Astrocyte (in vitro differentiated cells and primary cell): ENCODE data around the gene EGFL7. TPM values are rescaled to one million over a fixed set of nuclear protein-coding genes. Genes with fewer than 3 reads are reported as not detected.

ENCODE experiments used
- DNase-seq: peaks from one replicate; pipeline ENCODE4 v3.0.0-alpha.2; 2010; ENCODE audit warnings: low read depth
- FAIRE-seq: peaks from 2 replicates; lab custom pipeline; 2011; peaks lifted over from hg19 to GRCh38; lab: Jason Lieb, UNC
- H2AFZ ChIP-seq: 2 replicates; pipeline ENCODE4 v1.6.0; 2012; ENCODE audit warnings: low read depth, low read length, inconsistent platforms
- H3K27ac ChIP-seq: 2 replicates; pipeline ENCODE4 v1.5.1; 2011; ENCODE audit warnings: low read depth, low read length, inconsistent platforms
- H3K27me3 ChIP-seq: 2 replicates; pipeline ENCODE4 v1.6.0; 2011; ENCODE audit warnings: low read length, inconsistent platforms; ENCODE audit not compliant: insufficient read depth
- H3K36me3 ChIP-seq: 2 replicates; pipeline ENCODE4 v1.5.1; 2011; ENCODE audit warnings: low read length, inconsistent platforms; ENCODE audit not compliant: insufficient read depth
- H3K4me1 ChIP-seq: 2 replicates; pipeline ENCODE4 v1.5.1; 2011; ENCODE audit warnings: low read length, inconsistent platforms; ENCODE audit not compliant: insufficient read depth
- H3K4me2 ChIP-seq: 2 replicates; pipeline ENCODE4 v1.6.0; 2012; ENCODE audit warnings: low read length, inconsistent platforms
- H3K4me3 ChIP-seq: 2 replicates; pipeline ENCODE4 v1.5.1; 2011; ENCODE audit warnings: low read depth, mild to moderate bottlenecking, low read length, inconsistent platforms; ENCODE audit not compliant: insufficient read depth
- H3K79me2 ChIP-seq: 2 replicates; pipeline ENCODE4 v1.6.0; 2012; ENCODE audit warnings: mild to moderate bottlenecking, low read length, inconsistent platforms; ENCODE audit not compliant: insufficient read depth
- H3K9ac ChIP-seq: 2 replicates; pipeline ENCODE4 v1.6.0; 2012; ENCODE audit warnings: mild to moderate bottlenecking, low read length, inconsistent platforms
- H3K9me3 ChIP-seq: 2 replicates; pipeline ENCODE4 v1.5.1; 2012; ENCODE audit warnings: low read depth, mild to moderate bottlenecking, low read length, inconsistent platforms; ENCODE audit not compliant: insufficient read depth
- H4K20me1 ChIP-seq: 2 replicates; pipeline ENCODE4 v1.6.0; 2012; ENCODE audit warnings: low read length, inconsistent platforms; ENCODE audit not compliant: insufficient read depth
- H3K27ac Mint-ChIP-seq: one replicate; pipeline ENCODE4 v1.8.0; 2021; ENCODE audit warnings: mild to moderate bottlenecking, mixed read lengths; ENCODE audit not compliant: unreplicated experiment
- H3K27me3 Mint-ChIP-seq: one replicate; pipeline ENCODE4 v1.8.0; 2021; ENCODE audit warnings: low read depth, mixed read lengths; ENCODE audit not compliant: unreplicated experiment
- H3K36me3 Mint-ChIP-seq: one replicate; pipeline ENCODE4 v1.8.0; 2021; ENCODE audit warnings: low read depth, mixed read lengths; ENCODE audit not compliant: unreplicated experiment
- H3K4me1 Mint-ChIP-seq: one replicate; pipeline ENCODE4 v1.8.0; 2021; ENCODE audit warnings: low read depth, mixed read lengths; ENCODE audit not compliant: unreplicated experiment
- H3K4me3 Mint-ChIP-seq: one replicate; pipeline ENCODE4 v1.8.0; 2021; ENCODE audit warnings: mild to moderate bottlenecking, moderate library complexity, mixed read lengths; ENCODE audit not compliant: unreplicated experiment
- H3K9me3 Mint-ChIP-seq: one replicate; pipeline ENCODE4 v1.8.0; 2021; ENCODE audit warnings: mild to moderate bottlenecking, mixed read lengths; ENCODE audit not compliant: unreplicated experiment
- EZH2 ChIP-seq: IDR thresholded peaks from 2 replicates; pipeline ENCODE4 v1.6.1; 2012; ENCODE audit warnings: mild to moderate bottlenecking, low read length, inconsistent platforms; ENCODE audit not compliant: insufficient read depth
- total RNA-seq: library from RNA; stranded (reverse); gene quantifications from 2 replicates; pipeline ENCODE4 v1.2.1, GENCODE V29; 2021
- TF ChIP-seq, protein P1 (sequence below): IDR thresholded peaks from 2 replicates; pipeline ENCODE4 v1.5.1; 2011; ENCODE audit warnings: low read depth, mild to moderate bottlenecking, inconsistent platforms, low read length, moderate library complexity; ENCODE audit not compliant: insufficient read depth

The EGFL7 gene
- total RNA-seq, 1 donor from 2014 or later = 12.3 TPM

DNA sequence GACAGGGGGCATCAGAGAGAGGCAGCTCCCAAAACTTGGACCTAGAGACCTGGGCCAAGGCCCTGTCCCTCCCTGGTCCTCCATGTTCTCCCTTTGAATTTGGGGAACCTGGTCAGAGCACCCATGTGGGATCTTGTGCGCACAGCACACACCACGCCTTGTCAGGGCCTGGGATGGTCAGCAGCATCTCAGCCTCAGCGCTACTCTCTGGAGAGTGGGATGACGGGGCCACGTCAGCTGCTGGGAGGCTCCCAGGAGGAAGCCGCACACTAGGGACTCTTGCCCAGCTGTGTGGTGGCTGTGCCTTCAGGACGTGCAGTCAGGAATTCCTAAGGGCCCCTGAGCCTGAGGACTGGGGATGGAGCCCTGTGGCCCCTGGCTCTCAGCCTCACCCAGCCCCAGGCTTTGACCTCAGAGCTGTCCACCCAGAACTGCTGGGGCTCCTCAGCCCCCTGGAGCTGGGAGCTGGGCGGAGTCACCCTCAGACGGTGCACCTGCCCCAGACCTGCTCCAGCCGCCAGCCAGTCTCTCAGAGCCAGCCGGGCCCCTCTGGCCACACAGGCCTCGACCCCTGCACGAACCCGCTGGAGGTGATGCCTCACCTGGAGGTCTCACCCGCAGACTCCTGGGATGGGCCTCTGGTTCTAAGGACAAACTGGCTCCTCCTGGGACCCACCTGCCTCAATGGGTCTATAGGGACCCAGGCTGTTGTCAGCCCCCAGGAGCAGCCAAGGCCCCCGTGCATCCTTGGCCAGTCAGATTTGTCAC lies 38.3 kb upstream of the EGFL7 start:
- Mint-ChIP-seq H3K9me3 (no peaks in the 10 kb centered on the region), H3K27ac (no peak overlapping the region), H3K27me3 (peaks cover 8% of the 10 kb centered on the region), H3K4me1 (peaks cover 4% of the 10 kb centered on the region), H3K36me3 (no peaks in the 10 kb centered on the region), H3K4me3 (no peak overlapping the region)
- Histone ChIP-seq H3K27ac (no peak overlapping the region), H3K79me2 (no peaks in the 10 kb centered on the region), H3K4me2 (no peak overlapping the region), H3K4me3 (no peak overlapping the region), H4K20me1 (no peaks in the 10 kb centered on the region), H3K36me3 (no peaks in the 10 kb centered on the region), H2AFZ (no peak overlapping the region), H3K27me3 (no peaks in the 10 kb centered on the region), H3K9me3 (no peaks in the 10 kb centered on the region), H3K9ac (no peak overlapping the region), H3K4me1 (peaks cover 7% of the 10 kb centered on the region)
- TF ChIP-seq EZH2 = no peak
- TF ChIP-seq, protein P1, sequence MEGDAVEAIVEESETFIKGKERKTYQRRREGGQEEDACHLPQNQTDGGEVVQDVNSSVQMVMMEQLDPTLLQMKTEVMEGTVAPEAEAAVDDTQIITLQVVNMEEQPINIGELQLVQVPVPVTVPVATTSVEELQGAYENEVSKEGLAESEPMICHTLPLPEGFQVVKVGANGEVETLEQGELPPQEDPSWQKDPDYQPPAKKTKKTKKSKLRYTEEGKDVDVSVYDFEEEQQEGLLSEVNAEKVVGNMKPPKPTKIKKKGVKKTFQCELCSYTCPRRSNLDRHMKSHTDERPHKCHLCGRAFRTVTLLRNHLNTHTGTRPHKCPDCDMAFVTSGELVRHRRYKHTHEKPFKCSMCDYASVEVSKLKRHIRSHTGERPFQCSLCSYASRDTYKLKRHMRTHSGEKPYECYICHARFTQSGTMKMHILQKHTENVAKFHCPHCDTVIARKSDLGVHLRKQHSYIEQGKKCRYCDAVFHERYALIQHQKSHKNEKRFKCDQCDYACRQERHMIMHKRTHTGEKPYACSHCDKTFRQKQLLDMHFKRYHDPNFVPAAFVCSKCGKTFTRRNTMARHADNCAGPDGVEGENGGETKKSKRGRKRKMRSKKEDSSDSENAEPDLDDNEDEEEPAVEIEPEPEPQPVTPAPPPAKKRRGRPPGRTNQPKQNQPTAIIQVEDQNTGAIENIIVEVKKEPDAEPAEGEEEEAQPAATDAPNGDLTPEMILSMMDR = no peak
- no peak for DNase-seq
- no peak for FAIRE-seq

DNA sequence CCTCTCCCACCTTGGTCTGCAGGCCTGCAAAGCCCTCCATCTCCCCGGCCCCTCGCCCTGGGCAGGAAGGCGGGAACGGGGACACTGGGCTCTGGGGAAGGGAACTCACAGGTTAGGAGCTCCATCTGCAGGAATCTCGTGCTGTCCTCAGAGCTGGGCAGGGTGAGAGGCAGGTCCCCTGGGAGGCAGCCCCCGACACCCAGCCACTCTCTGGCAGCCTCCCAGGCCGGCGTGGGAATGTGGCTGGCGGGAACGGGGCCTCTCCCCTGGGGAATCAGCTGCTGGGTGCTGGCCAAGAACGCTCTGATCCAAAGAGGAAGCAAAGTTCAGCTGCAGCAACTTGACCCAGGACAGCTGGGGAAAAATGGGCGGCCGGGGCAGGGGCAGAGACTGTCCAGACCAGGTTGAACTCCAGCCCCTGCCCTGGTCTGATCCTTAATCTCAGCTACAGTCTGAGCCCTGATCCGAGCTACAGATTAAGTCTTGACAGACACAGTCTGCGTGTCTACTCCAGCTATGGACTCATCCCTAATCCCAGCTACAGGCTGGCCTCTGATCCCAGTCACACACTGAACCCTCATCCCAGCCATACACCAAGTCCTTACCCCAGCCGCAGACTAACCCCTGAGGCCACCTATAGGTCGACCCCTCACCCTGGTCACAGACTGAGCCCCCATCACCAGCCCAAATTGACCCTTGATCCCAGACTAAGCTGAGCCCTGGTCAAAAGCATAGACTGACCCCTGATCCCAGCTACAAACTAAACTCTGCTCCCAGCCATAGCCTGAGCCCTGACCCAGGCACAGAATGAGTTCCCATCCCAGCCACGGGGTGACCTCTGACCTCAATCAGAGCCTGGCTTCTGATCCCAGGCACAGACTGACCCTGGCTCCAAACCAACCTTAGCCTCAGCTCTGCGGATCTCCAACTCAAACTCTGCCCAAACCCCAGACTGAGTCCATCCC lies 37.3 kb upstream of the EGFL7 start:
- Mint-ChIP-seq H3K36me3 (no peaks in the 10 kb centered on the region), H3K27ac (no peak overlapping the region), H3K4me3 (no peak overlapping the region), H3K4me1 (peaks cover 4% of the 10 kb centered on the region), H3K9me3 (no peaks in the 10 kb centered on the region), H3K27me3 (peaks cover 8% of the 10 kb centered on the region)
- no peaks in the 10 kb centered on the region for H3K9me3 ChIP-seq
- H2AFZ ChIP-seq = no peak overlapping the region
- no peak overlapping the region for H3K4me3 ChIP-seq
- FAIRE-seq = no peak
- TF ChIP-seq, protein P1 = no peak
- no peak for TF ChIP-seq EZH2
- H3K27ac ChIP-seq = no peak overlapping the region
- H3K4me1 ChIP-seq = peaks cover 7% of the 10 kb centered on the region
- H3K79me2 ChIP-seq = no peaks in the 10 kb centered on the region
- DNase-seq = peak; percentile 25
- H3K4me2 ChIP-seq = no peak overlapping the region
- no peaks in the 10 kb centered on the region for H4K20me1 ChIP-seq
- no peaks in the 10 kb centered on the region for H3K27me3 ChIP-seq
- H3K9ac ChIP-seq = no peak overlapping the region
- H3K36me3 ChIP-seq = no peaks in the 10 kb centered on the region
